Bronchial epithelial cell (primary cell): ENCODE results near the gene RNASE2. TPM values are rescaled to one million over a fixed set of nuclear protein-coding genes. Genes with fewer than 3 reads are reported as not detected.
A peak's percentile ranks its signal among the peaks of the same experiment; 100 is the strongest.

Experiments used
- DNase-seq: peaks from one replicate; pipeline ENCODE4 v3.0.0-alpha.2; 2010; ENCODE audit warnings: low read depth
- FAIRE-seq: peaks from 2 replicates; lab custom pipeline; 2011; peaks lifted over from hg19 to GRCh38; lab: Jason Lieb, UNC
- H3K27me3 ChIP-seq: 2 replicates; pipeline ENCODE4 v1.5.1; 2011; ENCODE audit warnings: low read length; ENCODE audit not compliant: control insufficient read depth, insufficient read depth
- H3K36me3 ChIP-seq: 2 replicates; pipeline ENCODE4 v1.5.1; 2011; ENCODE audit warnings: low read length; ENCODE audit not compliant: control insufficient read depth, insufficient read depth
- H3K4me3 ChIP-seq: 2 replicates; pipeline ENCODE4 v1.5.1; 2011; ENCODE audit warnings: mild to moderate bottlenecking, low read depth, low read length, control low read depth
- CTCF ChIP-seq: IDR thresholded peaks from 2 replicates; pipeline ENCODE4 v1.5.1; 2011; ENCODE audit warnings: mild to moderate bottlenecking, moderate library complexity, low read length, control low read depth, inconsistent platforms; ENCODE audit not compliant: insufficient read depth, severe bottlenecking
- total RNA-seq: library from RNA; depleted of rRNA; stranded (reverse); fragments of >200 nt; gene quantifications from 2 replicates; pipeline ENCODE4 v1.2.1, GENCODE V29; 2014

Gene RNASE2
- total RNA-seq, 1 donor from 2014 or later = not detected

- DNase-seq (peak; percentile 65), FAIRE-seq (no peak)
- H3K27me3 ChIP-seq = peaks cover 1% of the 10 kb centered on the region
Observed at GRCh38 chr14:20970983-20971704, 15.9 kb downstream of the RNASE2 start.

GRCh38 chr14:20971705-20972021 is 16.4 kb downstream of the RNASE2 start:
- FAIRE-seq (no peak), DNase-seq (no peak)
- Histone ChIP-seq H3K36me3 (no peaks in the 10 kb centered on the region), H3K27me3 (peaks cover 1% of the 10 kb centered on the region), H3K4me3 (no peak overlapping the region)
- no peak for TF ChIP-seq CTCF

More at GRCh38 chr14:20970983-20971704, 15.9 kb downstream of the RNASE2 start:
- no peaks in the 10 kb centered on the region for H3K36me3 ChIP-seq
- peak; percentile 99 for TF ChIP-seq CTCF
- peak overlapping the region; percentile 66 for H3K4me3 ChIP-seq

- FAIRE-seq (peak; percentile 43), DNase-seq (peak; percentile 51)
- H3K27me3 ChIP-seq = no peaks in the 10 kb centered on the region
- no peak overlapping the region for H3K4me3 ChIP-seq
- H3K36me3 ChIP-seq = no peaks in the 10 kb centered on the region
- no peak for TF ChIP-seq CTCF
Observed at GRCh38 chr14:20973501-20973900, 18.2 kb downstream of the RNASE2 start.

- H3K36me3 ChIP-seq = no peaks in the 10 kb centered on the region
- FAIRE-seq = no peak
- H3K4me3 ChIP-seq = no peak overlapping the region
- TF ChIP-seq CTCF = no peak
- H3K27me3 ChIP-seq = no peaks in the 10 kb centered on the region
- no peak for DNase-seq
Observed at GRCh38 chr14:20976291-20976690, 21.0 kb downstream of the RNASE2 start.

GRCh38 chr14:20978687-20979086 is 23.4 kb downstream of the RNASE2 start:
- H3K36me3 ChIP-seq = no peaks in the 10 kb centered on the region
- FAIRE-seq = no peak
- H3K27me3 ChIP-seq = no peaks in the 10 kb centered on the region
- no peak for DNase-seq
- H3K4me3 ChIP-seq = no peak overlapping the region
- no peak for TF ChIP-seq CTCF

GRCh38 chr14:20980906-20981305 is 25.6 kb downstream of the RNASE2 start:
- Histone ChIP-seq H3K36me3 (no peaks in the 10 kb centered on the region), H3K4me3 (no peak overlapping the region), H3K27me3 (no peaks in the 10 kb centered on the region)
- TF ChIP-seq CTCF = no peak
- DNase-seq (no peak), FAIRE-seq (no peak)
